GM12875 (cell line): ENCODE data around the gene LSAMP.

Experiments
- H3K4me3 ChIP-seq: one replicate; pipeline ENCODE4 v1.5.1; 2011; ENCODE audit warnings: low read depth, low read length, control low read depth
- CTCF ChIP-seq: IDR thresholded peaks from 2 replicates; pipeline ENCODE4 v1.5.1; 2011; ENCODE audit warnings: low read depth, mild to moderate bottlenecking, control low read depth, inconsistent platforms, low read length, moderate library complexity, borderline replicate concordance; ENCODE audit not compliant: insufficient read depth

LSAMP gene

GRCh38 chr3:116129187-116129946 lies 315.9 kb downstream of the LSAMP start:
- TF ChIP-seq CTCF: no peak
- no peak overlapping the region for H3K4me3 ChIP-seq

GRCh38 chr3:116127464-116127863 lies 317.8 kb downstream of the LSAMP start:
- H3K4me3 ChIP-seq: no peak overlapping the region
- no peak for TF ChIP-seq CTCF

- no peak for TF ChIP-seq CTCF
- no peak overlapping the region for H3K4me3 ChIP-seq
Measured at GRCh38 chr3:116124166-116124565, 321.1 kb downstream of the LSAMP start.

- TF ChIP-seq CTCF: no peak
- H3K4me3 ChIP-seq: no peak overlapping the region
Measured at GRCh38 chr3:116118475-116119169, 326.7 kb downstream of the LSAMP start.

GRCh38 chr3:116114586-116114985 lies 330.7 kb downstream of the LSAMP start:
- TF ChIP-seq CTCF: no peak
- H3K4me3 ChIP-seq: no peak overlapping the region

GRCh38 chr3:116112696-116113095 lies 332.6 kb downstream of the LSAMP start:
- no peak overlapping the region for H3K4me3 ChIP-seq
- TF ChIP-seq CTCF: no peak

GRCh38 chr3:116111765-116112164 lies 333.5 kb downstream of the LSAMP start:
- H3K4me3 ChIP-seq: no peak overlapping the region
- no peak for TF ChIP-seq CTCF
